ENCODE results near the gene DGKD. TPM values are rescaled to one million over a fixed set of nuclear protein-coding genes. Genes with fewer than 3 reads are reported as not detected.
A peak's percentile ranks its signal among the peaks of the same experiment; 100 is the strongest.

The DGKD gene
- total and polyA plus RNA-seq, 11 donors = 15.5 to 88.6 (median 43.0) TPM

- peak in 1 of 4 donors; percentile 4 for ATAC-seq
- TF ChIP-seq, protein P1, sequence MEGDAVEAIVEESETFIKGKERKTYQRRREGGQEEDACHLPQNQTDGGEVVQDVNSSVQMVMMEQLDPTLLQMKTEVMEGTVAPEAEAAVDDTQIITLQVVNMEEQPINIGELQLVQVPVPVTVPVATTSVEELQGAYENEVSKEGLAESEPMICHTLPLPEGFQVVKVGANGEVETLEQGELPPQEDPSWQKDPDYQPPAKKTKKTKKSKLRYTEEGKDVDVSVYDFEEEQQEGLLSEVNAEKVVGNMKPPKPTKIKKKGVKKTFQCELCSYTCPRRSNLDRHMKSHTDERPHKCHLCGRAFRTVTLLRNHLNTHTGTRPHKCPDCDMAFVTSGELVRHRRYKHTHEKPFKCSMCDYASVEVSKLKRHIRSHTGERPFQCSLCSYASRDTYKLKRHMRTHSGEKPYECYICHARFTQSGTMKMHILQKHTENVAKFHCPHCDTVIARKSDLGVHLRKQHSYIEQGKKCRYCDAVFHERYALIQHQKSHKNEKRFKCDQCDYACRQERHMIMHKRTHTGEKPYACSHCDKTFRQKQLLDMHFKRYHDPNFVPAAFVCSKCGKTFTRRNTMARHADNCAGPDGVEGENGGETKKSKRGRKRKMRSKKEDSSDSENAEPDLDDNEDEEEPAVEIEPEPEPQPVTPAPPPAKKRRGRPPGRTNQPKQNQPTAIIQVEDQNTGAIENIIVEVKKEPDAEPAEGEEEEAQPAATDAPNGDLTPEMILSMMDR (IDR thresholded peaks at IDR 0.05) = no peak
- TF ChIP-seq POLR2A (IDR thresholded peaks at IDR 0.05) = no peak
- Histone ChIP-seq H3K9me3 (no peaks in the 10 kb centered on the region), H3K4me3 (peak overlapping the region; percentile 39 to 90 (median 70)), H3K4me1 (peaks cover 0 to 76% (median 26%) of the 10 kb centered on the region in 12 donors), H3K27ac (peak overlapping the region in 5 of 12 donors; percentile 13 to 64 (median 46)), H3K27me3 (no peaks in the 10 kb centered on the region), H3K36me3 (no peaks in the 10 kb centered on the region)
- intact Hi-C loops (cut with DNase I) = loop anchor here in 8 of 10 donors (1.0 to 10.0 kb wide), 8 partner anchors 30 to 800 kb away; partner anchors contain the start of genes EIF4E2 (in 1 of the 8) and TIGD1 (in 1 of the 8)
- DNase-seq = peak in 3 of 5 donors; percentile 30 to 44 (median 35)
- WGBS, 4 donors = 5 to 28% (median 11%) methylated on average over 8 to 46 of the region's 46 CpGs
Observed at GRCh38 chr2:233354971-233355574, 779 bp downstream of the DGKD start.

DNA sequence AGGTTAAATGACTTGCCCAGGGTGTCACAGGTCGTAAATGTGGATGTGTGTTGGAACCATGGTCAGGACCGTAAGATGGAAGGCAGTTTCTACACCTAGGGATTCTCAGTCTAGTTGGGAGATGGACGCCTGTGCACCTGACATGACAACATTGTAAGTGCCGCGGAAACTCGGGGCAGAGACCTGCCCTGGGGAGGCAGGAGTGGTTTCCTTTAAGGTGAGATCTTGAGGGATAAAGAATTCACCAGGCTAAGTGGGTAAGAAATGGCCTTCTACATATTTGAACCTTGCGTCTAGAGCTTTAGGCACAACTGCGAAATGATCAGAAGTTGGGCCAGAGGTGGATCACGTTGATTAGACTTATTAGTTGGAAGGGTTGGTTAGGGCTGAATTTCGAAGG lies 1.6 kb downstream of the DGKD start:
- 96 to 99% (median 96%) methylated on average over 10 of the region's 10 CpGs for WGBS, 4 donors
- Histone ChIP-seq H3K36me3 (no peaks in the 10 kb centered on the region), H3K9me3 (no peaks in the 10 kb centered on the region), H3K4me1 (peaks cover 0 to 69% (median 29%) of the 10 kb centered on the region in 12 donors), H3K27me3 (no peaks in the 10 kb centered on the region), H3K27ac (peak overlapping the region in 2 of 12 donors; percentile 26 to 46), H3K4me3 (peak overlapping the region in 7 of 12 donors; percentile 61 to 90 (median 73))
- DNase-seq (no peak), ATAC-seq (no peak)
- no peak for TF ChIP-seq POLR2A (IDR thresholded peaks at IDR 0.05)
- TF ChIP-seq, protein P1 (IDR thresholded peaks at IDR 0.05) = no peak
- intact Hi-C loops (cut with DNase I) = loop anchor here in 7 of 10 donors (2.0 to 10.0 kb wide), 6 partner anchors 29 to 801 kb away; partner anchors contain the start of genes EIF4E2 (in 1 of the 7) and TIGD1 (in 1 of the 7)

DNA sequence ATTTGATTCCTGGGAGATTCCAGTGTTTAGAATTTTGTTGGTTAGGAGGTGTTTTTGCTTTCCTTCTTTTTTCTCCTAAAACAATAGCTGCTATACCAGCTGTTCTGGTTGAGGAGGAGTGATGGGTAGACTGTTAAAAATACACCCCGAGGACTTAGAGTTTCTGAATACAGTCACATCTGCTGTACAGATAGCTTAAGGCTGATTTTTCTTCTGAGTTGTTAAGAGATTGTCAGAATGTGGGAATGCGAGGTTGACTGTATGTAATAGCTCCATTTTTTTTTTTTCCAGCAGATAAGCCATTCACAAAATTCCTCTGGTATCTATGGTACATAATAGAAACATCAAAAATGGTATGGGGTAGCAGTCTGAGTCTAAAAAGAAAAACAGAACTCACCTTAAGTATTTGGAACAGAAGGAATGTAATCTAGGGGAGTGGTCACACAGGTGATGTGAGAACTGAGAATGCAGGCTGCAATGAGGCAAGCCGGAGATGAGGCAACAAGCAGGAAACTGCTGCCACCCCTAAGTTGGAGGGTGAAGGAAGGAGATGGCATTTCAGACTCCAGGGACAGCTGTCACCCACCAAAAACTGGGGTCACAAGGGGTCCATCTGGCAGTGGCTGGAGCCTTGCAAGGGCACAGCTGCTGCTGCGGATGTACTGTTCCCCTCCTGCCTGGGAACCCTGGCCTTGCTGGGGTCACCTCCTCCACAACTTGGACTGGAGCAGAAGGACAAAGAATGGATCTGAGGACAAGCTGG lies 2.4 kb downstream of the DGKD start:
- TF ChIP-seq, protein P1 (IDR thresholded peaks at IDR 0.05) = no peak
- no peak for TF ChIP-seq POLR2A (IDR thresholded peaks at IDR 0.05)
- H3K4me3 ChIP-seq = peak overlapping the region in 2 of 12 donors; percentile 17 to 90
- DNase-seq = no peak
- peak overlapping the region in 3 of 12 donors; percentile 2 to 26 (median 25) for H3K27ac ChIP-seq
- no peaks in the 10 kb centered on the region for H3K36me3 ChIP-seq
- WGBS, 4 donors = 66 to 81% (median 69%) methylated on average over 4 of the region's 4 CpGs
- H3K27me3 ChIP-seq = no peaks in the 10 kb centered on the region
- peaks cover 0 to 68% (median 34%) of the 10 kb centered on the region in 12 donors for H3K4me1 ChIP-seq
- intact Hi-C loops (cut with DNase I) = loop anchor here in 4 of 10 donors (2.0 to 10.0 kb wide), 4 partner anchors 36 to 802 kb away; partner anchors contain the start of genes EIF4E2 (in 1 of the 4) and TIGD1 (in 1 of the 4)
- H3K9me3 ChIP-seq = no peaks in the 10 kb centered on the region
- ATAC-seq = no peak
